HuH-7 (cell line): ENCODE data around the gene OR6Y1.

Source experiments
- DNase-seq: peaks from one replicate; pipeline ENCODE4 v3.0.0; 2011; ENCODE audit warnings: low spot score

The OR6Y1 gene, protein sequence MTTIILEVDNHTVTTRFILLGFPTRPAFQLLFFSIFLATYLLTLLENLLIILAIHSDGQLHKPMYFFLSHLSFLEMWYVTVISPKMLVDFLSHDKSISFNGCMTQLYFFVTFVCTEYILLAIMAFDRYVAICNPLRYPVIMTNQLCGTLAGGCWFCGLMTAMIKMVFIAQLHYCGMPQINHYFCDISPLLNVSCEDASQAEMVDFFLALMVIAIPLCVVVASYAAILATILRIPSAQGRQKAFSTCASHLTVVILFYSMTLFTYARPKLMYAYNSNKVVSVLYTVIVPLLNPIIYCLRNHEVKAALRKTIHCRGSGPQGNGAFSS

DNA sequence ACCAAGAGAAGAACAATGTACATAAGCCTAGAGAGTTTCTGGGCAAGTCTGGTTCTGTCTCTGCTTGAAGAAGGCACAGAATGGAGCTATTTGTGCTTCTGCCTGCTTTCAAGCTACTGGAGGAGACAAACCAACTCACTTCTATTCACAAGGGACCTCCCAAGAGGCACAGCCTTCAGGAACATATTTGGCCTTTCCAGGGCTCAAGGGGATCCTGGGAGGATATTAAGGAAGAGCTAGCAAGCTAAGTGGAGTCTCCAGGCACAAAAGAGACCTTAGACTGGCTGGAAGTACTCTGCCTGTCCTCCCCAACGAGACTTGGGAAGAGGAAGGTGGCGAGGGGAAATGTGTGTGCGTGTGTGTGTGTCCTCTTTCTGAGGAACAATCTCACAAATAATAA, at the start of gene OR6Y1:
OR6Y1 (minus strand) TSS at position 54 of the 400 bp plus-strand sequence. CDS start 6,300 bp downstream, outside the sequence.
- DNase-seq: no peak

DNA sequence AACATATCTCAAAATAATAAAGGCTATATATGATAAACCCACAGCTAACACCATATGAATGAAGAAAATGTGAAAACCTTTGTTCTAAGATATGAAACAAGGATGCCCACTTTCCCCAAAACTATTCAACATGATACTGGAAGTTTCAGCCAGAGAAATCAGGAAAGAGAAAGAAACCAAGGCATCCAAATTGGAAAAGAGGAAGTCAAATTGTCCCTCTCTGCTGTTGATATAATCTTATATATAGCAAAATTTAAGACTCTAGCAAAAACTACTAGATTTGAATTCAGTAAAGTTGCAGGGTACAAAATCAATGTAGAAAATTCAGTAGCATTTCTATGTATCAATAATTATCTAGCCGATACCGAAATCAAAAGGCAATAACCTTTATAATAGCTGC, 46.5 kb upstream of the OR6Y1 start:
- DNase-seq: no peak

DNA sequence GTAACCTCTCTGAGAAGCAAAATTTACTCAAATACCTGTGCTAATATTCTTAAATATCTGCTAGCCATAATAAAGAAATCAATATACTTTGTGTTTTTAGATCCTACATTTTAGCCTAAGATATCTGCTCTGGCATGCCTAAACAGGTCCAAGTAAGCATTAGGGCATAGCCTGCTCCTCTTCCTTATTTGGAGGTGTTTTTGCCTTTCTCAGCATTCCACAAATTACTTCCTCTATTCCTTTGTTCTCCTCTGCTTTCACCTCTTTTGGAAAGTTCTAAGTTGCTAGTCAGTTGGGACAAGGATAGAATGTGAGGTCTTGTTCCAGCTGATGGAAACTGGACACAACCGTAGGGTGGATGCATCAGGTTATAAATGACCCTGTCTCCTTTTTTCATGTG, 32.7 kb upstream of the OR6Y1 start:
- no peak for DNase-seq

DNA sequence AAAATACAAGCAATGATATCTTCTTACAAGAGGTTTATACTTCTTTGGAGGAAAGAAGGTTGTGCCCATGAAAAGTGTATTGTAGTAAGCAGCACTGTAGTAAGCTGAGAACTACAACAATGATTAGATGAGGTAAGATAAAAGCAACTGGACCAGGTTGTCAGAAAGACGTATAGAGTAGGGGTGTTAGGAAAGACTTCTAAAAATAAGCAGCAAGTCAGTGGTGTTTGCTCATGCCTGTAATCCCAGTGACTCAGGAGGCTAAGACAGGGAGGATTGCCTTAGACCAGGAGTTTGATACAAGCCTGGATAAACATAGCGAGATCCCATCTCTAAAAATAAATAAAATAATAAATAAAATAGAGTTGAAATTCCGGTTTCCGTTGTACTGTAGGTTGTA, 29.8 kb upstream of the OR6Y1 start:
- DNase-seq: no peak

DNA sequence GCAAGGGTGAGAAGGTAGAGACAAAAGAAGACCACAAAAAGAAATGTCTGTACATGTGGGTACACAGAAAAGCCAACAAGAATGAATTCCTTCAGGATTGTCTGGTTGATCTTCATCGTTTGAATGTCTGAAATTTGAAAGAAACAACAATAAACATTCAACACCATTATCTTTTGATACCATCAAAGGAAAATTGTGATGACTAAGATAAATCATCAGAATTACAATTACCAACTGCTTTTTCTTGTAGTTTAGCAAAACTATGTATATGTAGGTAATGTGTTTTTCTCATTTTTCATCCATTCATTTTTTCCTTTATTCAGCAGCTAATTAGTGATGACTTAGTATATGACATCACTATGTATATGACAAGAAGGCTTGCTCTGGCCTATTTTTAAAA, 25.5 kb upstream of the OR6Y1 start, which contains the start of gene OR10X1:
OR10X1 (minus strand) TSS at position 167 of the 400 bp plus-strand sequence; CDS start at position 167, 0 bp downstream.
- DNase-seq: no peak

DNA sequence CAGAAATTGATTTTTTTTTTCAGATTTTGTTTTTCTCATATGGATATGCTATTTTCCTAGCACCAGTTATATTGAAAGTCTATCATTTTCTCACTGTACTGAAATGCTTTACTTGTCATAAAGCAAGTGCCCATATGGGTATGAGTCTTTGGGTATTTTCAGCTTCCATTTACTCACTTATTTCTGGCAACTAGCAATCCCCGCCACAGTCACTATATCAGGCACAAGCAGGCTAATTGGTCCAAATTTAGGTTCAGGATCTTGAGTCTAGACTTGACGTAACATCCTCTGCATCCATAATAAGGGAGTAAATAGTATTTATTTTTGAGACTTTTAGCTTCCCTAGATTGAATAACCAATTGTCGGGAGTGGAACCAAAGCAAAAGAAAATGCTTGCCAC, 23.4 kb upstream of the OR6Y1 start:
- DNase-seq: no peak

DNA sequence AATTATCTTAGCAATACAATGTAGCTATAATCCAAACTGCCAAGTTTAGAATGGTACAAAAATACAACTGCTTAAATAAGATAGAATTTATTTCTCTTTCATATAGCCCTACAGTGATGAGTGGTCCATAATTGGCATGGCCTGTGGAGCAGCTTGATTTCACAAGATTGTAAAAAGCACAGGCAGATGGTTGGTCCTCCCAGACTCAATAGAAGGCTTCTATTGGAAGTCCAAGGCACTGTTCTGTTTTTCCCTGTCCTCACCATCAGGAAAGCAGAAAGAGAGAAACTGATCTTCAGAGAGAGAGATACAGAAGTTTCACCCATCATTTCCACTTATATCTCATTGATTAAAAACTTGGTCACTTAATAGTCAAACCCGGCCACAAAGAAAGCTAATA, 18.0 kb upstream of the OR6Y1 start:
- no peak for DNase-seq

DNA sequence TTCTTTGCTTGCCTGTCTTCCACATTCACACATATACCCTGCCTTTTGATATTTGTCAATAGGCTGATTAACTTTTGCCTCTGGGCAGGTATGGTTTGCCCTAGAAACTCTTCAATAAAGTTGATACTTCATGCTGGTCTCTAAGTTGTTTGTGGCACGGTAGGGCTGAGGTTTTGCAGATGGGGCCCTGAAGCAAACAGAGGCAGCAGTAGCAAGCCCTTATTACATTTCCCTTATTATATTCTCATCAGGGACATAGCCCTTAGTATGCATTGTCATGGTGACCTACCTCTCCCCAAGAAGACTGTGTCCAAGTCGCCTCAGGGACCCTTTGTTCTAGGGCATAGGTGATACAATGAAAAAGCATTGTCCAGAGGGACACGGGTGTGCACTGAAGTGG, 16.3 kb upstream of the OR6Y1 start, which contains the start of gene OR6P1:
OR6P1 (minus strand) TSS at position 101 of the 400 bp plus-strand sequence. CDS start 6,976 bp downstream, outside the sequence.
- DNase-seq: no peak

DNA sequence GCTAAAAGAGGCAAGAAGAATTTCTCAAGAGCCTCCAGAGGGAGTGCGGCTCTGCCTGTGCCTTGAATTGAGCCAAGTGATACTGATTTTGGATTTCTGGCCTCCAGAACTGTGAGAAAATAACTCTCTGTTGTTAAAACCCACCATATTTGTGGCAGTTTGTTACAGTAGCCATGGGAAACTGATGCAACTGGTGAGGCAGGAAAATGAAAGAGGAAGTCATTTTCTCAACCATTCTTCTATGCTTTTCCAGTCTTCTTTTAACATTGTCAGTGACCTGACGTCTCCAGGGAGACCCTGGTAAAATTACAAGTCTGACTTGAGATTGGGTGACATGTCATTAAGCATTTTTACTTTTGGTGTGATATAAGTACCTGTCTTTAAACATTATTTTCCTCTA, 10.4 kb upstream of the OR6Y1 start:
- DNase-seq: no peak

DNA sequence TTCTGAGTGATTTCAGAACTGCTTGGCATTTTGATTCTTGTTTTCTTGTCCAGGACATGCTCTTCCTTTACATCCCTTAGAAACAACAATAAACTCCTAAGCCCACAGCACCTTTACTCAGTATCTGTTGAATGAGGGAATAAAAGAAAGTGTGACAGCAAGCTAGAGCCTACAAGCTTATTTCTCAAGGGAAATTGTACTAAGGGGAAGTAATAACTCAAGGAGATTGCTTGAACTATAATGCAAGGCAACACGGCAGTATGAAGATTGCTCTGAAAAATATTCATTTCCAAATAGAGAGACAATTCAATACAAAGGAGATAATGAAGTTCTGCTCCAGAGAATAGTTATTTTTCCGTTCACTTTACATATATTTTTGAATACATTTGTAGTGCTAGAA, 9.6 kb upstream of the OR6Y1 start:
- DNase-seq: no peak

DNA sequence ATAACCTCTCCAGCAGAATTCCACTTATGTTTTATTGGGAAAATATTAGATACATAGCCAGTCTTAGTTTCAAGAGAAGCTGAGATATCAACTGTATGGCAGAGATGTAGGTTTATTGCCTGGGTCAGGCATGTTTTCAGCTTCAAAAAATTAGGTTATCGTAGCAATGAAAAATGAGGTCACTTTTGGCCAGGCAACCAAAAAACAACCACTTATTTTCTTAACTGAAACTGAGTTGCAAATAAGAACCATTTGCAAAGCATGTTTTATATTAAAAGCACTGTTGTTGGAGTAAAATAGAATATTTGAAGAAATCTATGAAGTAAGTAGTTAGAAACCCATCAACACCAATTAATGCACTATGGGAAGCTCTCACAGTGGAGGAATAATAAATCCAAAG, 5.5 kb upstream of the OR6Y1 start:
- DNase-seq: no peak

DNA sequence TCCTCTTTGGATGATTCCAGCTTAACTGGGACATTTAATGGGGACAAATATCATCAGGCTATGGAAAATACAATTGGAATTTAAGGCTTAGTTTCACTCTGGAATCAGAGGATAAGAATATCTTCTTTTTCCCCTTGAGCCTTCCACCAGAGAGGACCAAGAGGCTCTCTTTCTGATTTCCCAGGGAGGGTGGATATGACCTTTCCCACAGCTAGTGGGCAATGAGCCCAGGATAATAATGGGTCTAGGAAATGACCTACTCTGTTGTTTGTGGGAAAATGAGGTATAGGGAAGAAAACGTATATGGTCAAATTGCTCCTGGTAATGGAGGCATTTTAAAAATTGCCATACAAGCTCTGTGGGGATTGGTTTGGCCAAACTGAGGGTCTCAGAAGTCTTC, 1.9 kb downstream of the OR6Y1 start:
- no peak for DNase-seq

DNA sequence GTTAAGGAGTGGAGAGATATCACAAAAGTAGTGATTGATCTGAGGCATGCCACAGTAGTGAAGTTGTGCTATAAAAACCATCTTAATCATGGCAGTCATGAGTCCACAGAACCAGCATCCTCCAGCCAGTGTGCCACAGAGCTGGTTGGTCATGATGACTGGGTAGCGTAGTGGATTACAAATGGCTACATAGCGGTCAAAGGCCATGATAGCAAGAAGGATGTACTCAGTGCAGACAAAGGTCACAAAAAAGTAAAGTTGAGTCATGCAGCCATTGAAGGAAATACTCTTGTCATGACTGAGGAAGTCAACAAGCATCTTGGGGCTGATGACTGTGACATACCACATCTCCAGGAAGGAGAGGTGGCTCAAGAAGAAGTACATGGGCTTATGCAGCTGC, 6.7 kb downstream of the OR6Y1 start:
- DNase-seq: no peak

DNA sequence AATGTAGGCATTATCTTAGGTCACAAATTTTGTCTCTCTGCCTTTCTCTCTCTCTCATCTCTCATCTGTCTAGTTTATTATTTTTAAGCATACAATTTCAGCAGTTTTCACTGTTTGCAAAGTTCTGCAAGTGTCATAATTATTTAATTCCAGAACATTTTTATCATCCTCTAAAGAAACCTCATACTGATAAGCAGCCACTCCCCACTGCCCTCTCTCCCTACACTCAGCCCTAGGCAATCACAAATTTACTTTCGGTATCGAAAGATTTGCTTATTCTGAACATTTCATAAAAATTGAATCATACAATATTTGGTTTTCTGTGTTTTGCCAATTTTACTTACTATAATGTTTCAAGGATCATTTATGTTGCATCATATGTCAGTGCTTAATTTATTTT, 16.6 kb downstream of the OR6Y1 start:
- no peak for DNase-seq

DNA sequence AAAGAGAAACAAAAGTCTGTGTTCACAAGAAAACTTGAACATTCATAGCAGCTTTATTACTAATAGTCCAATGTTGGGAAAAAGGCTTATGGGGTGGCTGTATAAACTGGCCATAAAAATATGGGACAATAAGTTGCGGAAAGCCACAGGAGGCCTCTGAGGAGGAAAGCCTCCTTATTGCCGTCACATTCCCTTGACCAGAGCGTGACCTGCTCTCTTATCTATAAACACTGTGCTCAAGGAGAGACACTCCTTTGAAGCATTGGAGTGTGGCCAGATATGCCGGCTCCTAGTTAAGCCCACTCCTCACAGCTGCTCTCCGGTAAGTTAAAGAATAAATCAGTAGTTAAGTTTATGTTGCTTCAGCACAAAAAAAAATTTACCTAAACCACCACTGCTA, 19.7 kb downstream of the OR6Y1 start:
- DNase-seq: no peak

DNA sequence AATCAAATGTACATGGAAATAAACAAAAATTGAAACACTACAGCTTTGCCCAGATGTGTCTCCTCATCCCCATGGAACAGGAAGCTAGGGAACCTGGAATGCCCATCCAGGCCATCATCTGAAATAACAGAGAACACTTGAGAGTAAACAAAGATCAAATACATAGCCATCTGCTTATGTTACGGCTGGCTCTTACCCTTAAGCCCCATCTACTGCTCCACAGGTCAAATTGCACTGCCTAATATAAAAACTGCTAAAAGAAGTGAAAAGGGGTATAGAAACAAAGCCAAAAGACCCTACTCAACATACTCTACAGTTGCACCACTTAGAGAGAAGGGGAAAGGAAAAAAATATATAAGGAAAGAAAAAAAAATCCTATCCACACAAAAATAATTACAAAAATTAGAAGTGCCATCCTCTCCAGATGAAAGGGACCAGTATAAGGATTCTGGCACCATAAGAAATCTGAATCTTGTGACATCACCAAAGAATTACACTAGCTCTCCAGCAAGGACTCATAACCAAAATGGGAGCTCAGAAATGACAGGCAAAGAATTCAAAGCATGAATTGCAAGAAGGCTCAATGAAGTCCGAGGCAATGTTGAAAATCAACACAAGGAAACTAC, 26.9 kb downstream of the OR6Y1 start:
- DNase-seq: no peak

DNA sequence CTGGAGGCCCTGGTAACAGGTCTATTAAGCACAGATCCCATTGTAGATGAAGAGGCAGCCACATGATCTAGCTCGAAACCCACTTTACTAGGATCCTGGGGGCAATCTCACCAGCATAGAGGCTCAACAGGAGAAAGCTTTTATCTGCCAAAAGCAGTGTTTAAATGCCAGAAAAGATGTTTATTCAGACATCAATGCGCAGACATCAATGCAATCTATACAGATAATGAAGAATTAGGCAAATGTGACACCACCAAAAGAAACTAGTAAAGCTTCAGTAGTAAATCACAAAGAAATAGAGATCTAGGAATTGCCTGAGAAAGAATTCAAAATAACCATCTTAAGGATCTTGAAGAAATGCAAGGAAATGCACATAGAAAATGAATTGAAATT, 32.5 kb downstream of the OR6Y1 start:
- DNase-seq: no peak

DNA sequence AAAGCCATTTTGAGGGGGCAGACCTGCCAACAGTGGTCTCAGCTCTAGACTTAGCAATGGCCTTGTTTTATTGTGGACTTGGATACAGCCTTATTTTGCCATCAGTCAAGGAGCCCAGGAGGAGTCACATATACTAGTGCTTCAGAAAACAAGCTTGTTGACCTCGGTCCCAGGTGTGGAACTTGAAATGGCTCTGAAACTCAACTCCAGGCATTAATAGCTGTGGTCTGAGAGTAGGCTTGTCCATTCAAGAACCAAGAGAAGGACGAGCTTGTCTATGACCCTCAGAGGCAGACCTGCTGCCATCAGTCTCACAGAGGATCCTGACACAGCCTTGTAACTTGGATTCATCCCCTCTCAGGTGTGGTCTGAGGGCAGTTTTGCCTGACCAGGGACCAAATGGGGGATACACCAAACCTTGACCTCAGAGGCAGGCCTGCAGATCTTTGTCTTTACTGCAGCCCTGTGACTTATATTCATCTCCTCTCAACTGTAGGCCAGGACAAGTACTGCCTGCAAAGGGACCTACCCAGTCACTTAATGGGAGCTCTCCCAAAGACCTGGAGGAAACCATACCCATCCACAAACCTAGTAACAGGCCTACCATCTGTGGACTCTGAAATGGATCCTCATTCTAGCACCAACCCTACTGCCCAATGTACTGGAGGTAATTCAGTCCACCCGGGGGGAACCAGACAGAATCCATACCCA, 33.1 kb downstream of the OR6Y1 start:
- no peak for DNase-seq

DNA sequence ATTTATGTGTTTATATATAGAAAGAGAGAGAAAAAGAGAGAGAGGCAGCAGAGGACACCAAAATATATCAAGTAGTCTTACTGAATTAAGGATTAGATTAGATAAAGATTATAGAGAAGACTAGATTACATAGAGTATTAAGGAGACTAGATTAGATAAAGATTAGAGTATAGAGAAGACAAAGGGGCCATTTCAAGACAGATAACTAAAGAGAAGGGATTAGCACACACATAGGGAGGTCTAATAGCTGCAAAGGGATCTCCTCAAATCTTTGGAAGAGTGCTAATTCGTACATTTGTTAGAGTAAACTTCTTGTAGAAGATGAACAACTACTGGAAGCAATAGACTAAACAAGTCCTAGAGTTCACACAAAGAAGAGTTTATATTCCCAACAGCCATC, 34.2 kb downstream of the OR6Y1 start:
- DNase-seq: no peak

DNA sequence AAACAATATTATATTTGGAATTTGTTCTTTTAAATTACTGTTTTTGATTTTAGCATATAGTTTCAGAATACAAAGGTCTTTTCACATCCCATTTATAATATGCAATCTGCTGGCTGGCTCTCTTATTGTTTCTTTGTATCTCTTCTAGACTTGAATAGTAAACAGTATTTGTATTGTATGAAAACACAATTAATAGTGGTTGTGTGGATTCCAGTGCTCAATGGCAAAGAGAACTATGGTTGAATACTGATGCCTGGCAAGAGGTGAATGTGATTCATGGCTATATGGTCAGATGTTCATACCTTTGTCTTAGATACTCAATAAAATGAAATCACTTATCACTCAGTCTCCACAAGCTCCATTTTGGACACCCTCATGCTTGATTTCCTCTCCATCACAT, 37.2 kb downstream of the OR6Y1 start:
- DNase-seq: no peak

DNA sequence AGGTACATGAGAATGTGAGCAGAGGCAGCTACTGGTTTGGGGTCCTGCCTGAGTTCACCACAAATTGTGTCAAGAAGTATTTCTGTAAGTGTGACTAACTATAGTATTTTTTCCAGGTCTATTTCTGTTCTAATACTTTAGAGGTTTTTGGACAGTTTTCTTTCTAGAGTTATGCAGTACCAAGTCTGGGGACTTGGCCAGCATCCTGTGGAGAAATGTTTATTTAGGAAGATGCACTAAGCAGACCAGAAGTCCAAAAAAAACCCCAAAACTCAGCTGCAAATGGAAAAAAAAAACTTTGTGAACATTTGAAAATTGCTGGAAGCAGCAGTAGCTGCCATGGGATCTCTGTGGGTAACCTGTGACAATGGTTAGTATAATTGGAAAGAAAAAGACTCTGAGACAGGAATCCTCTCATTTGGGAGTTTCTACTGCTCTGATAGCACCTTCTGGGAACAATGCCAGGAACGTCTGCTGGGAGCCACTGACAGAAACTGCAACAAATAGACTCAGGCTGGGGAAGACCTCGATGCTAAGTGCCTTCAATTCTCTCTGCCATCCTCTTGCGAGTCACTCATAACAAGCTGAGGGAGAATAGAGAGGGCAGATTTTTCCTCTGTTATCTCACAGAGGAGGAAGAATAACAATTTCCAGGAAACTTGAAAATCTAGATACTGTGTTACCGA, 44.6 kb downstream of the OR6Y1 start:
- DNase-seq: no peak

DNA sequence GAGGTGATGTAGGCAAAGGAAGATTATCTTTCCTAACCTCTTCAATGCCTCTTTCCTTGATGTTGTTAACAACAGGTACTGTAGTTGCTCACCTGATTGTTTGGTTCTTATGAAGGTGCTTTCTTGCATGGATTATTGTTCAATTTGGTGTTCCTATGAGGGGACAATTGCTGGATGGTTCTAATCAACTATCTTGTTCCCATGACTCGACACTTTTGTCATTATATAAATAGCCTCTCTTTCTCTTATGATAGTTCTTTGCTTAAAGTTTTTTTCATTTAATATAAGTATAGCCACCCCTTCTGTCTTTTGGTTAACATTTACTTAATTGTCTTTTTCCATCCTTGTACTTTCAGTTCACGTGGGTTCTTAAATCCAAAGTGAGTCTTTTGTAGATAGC, 46.7 kb downstream of the OR6Y1 start:
- DNase-seq: no peak
